Stomach (tissue), 9 donors: Measurements from ENCODE around the gene KRT34. TPM values are rescaled to one million over a fixed set of nuclear protein-coding genes. Genes with fewer than 3 reads are reported as not detected.
"Not testable (repeated sequence)": the region's sequence is repeated elsewhere in the genome, so short reads cannot be mapped to it uniquely, and the experiment has no call there.

Experiments used
- DNase-seq, 2 donors: peaks; one replicate each; pipeline versions ENCODE4 v3.0.0 to v3.0.0-alpha.2; 2013 to 2019
- H3K27ac ChIP-seq, 5 donors: fragments of 200-600 bp in 4 of 5; sonication (generic) in 4 of 5; one replicate each; pipeline ENCODE4 v1.5.1; 2013 to 2019; ENCODE audit warnings: mild to moderate bottlenecking in 1 of 5, moderate library complexity in 1 of 5
- H3K27me3 ChIP-seq, 3 donors: fragments of 200-600 bp; sonication (generic); one replicate each; pipeline ENCODE4 v1.5.1; 2017 to 2019; ENCODE audit warnings: mixed run types in 1 of 3
- H3K36me3 ChIP-seq, 4 donors: fragments of 200-600 bp; sonication (generic); 1 replicate in 3 of 4; 2 replicates in 1 of 4; pipeline ENCODE4 v1.5.1; 2016 to 2019
- H3K4me1 ChIP-seq, 4 donors: fragments of 200-600 bp; sonication (generic); one replicate each; pipeline ENCODE4 v1.5.1; 2016 to 2019
- H3K4me3 ChIP-seq, 4 donors: fragments of 200-600 bp; sonication (generic) in 3 of 4; one replicate each; pipeline ENCODE4 v1.5.1; 2016 to 2019; ENCODE audit warnings: mild to moderate bottlenecking in 1 of 4
- H3K9me3 ChIP-seq, 4 donors: fragments of 200-600 bp; sonication (generic); one replicate each; pipeline ENCODE4 v1.5.1; 2016 to 2019
- EP300 ChIP-seq: sonication (generic); formaldehyde crosslinking; IDR thresholded peaks from one replicate; pipeline ENCODE4 v1.6.1; 2017; ENCODE audit warnings: antibody characterized with exemption
- POLR2A ChIP-seq, 4 donors: fragments of 450-650 bp; IDR thresholded peaks; one replicate each; pipeline ENCODE4 v1.6.1; 2016; ENCODE audit warnings: antibody characterized with exemption in 4 of 4, control low read depth in 2 of 4, mild to moderate bottlenecking in 1 of 4, moderate library complexity in 1 of 4
- POLR2AphosphoS5 ChIP-seq, 3 donors: sonication (generic); formaldehyde crosslinking; IDR thresholded peaks; one replicate each; pipeline ENCODE4 v1.6.1; 2016; ENCODE audit warnings: antibody characterized with exemption in 3 of 3
- WGBS, 5 donors: extraction: QIAGEN DNeasy Blood & Tissue Kit in 3 of 5; methylation state at CpG; one replicate each; pipeline versions ENCODE4 v1.1.5 to v1.1.7; 2013 to 2018; 5-methylcytosine and 5-hydroxymethylcytosine counted together
- intact Hi-C: fragments of 100-400 bp; cut with DNase I; formaldehyde crosslinking; loops from one replicate; pipeline ENCODE4 v1.15.1; 2023; ENCODE audit warnings: low total_unique reads
- polyA plus RNA-seq, 3 donors: library from polyadenylated mRNA; stranded (reverse); fragments of 200-250 nt; gene quantifications; one replicate each; pipeline ENCODE4 v1.2.3, GENCODE V29; 2013
- total RNA-seq, 5 donors: library from RNA; depleted of rRNA; stranded (reverse); fragments of >200 nt; gene quantifications; one replicate each; pipeline versions ENCODE4 v1.1.0 to v1.2.3, GENCODE V29; 2014 to 2016
- TF ChIP-seq, protein P1 (sequence below), 7 experiments: fragments of 450-650 bp in 4 of 7; fragments of 200-600 bp in 3 of 7; sonication (generic) in 3 of 7; IDR thresholded peaks; one replicate each; pipeline ENCODE4 v1.5.1; 2016 to 2019; ENCODE audit warnings: antibody characterized with exemption in 7 of 7, control low read depth in 2 of 7, mild to moderate bottlenecking in 1 of 7
- donor health status: healthy with polysubstance abuse.
- donor health status: Bipolar disorder and iron deficiency.
- donor health status: healthy.

Gene KRT34
- total and polyA plus RNA-seq, 8 donors, result 0.20 TPM; not detected in 7

DNA sequence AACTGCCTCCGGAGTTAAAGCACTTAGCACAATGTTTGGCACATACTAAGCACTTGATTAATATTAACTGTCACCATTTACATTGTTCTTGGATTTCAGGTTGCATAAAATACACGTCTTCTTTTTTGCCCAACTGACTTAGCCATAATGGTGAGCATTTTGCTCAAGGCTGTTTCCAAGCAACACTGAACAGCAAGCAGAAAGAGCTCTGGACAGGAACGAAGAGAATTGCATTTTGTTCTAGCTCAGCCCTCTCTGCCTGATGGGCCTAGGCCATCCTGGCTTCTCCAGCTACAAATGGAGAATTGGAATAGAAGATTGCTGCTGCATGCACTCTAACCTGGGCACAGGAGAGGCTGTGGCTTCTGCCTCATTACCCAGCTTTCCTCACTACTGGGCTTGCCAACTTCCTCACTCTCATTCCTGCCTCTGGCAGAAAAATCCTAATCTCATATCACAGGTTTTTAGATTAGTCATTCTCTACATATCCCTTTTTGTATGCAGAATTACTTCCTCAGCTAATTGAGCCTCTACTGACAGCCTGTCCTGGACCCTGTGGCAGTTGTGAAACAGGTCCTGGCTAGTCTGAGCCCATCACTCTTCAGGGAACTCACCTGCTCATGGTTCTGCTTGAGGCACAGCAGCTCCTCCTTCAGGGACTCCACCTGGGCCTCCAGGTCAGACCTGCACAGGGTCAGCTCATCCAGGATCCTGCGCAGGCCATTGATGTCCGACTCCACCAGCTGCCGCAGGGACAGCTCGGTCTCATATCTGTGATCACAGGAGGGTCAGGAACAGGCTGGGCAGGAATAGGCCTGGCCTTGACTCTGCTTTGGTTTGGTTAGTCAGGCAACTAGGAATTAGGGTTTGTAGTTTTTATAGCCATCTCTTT lies 34.0 kb downstream of the KRT34 start:
- H3K4me3 ChIP-seq, result no peak overlapping the region
- no peak overlapping the region for H3K27ac ChIP-seq
- DNase-seq, result peak in 1 of 2 donors; percentile 41
- WGBS, 5 donors, result 74 to 83% (median 83%) methylated on average over 7 of the region's 7 CpGs
- intact Hi-C loops, result no loop called here
- H3K27me3 ChIP-seq, result no peaks in the 10 kb centered on the region
- peaks cover 0 to 1% (median under 1%) of the 10 kb centered on the region in 4 donors for H3K9me3 ChIP-seq
- TF ChIP-seq, protein P1, sequence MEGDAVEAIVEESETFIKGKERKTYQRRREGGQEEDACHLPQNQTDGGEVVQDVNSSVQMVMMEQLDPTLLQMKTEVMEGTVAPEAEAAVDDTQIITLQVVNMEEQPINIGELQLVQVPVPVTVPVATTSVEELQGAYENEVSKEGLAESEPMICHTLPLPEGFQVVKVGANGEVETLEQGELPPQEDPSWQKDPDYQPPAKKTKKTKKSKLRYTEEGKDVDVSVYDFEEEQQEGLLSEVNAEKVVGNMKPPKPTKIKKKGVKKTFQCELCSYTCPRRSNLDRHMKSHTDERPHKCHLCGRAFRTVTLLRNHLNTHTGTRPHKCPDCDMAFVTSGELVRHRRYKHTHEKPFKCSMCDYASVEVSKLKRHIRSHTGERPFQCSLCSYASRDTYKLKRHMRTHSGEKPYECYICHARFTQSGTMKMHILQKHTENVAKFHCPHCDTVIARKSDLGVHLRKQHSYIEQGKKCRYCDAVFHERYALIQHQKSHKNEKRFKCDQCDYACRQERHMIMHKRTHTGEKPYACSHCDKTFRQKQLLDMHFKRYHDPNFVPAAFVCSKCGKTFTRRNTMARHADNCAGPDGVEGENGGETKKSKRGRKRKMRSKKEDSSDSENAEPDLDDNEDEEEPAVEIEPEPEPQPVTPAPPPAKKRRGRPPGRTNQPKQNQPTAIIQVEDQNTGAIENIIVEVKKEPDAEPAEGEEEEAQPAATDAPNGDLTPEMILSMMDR (IDR thresholded peaks at IDR 0.05), result no peak
- TF ChIP-seq POLR2A (IDR thresholded peaks at IDR 0.05), result no peak
- TF ChIP-seq POLR2AphosphoS5 (IDR thresholded peaks at IDR 0.05), result no peak
- no peak for TF ChIP-seq EP300
- H3K36me3 ChIP-seq, result no peaks in the 10 kb centered on the region
- no peaks in the 10 kb centered on the region for H3K4me1 ChIP-seq

DNA sequence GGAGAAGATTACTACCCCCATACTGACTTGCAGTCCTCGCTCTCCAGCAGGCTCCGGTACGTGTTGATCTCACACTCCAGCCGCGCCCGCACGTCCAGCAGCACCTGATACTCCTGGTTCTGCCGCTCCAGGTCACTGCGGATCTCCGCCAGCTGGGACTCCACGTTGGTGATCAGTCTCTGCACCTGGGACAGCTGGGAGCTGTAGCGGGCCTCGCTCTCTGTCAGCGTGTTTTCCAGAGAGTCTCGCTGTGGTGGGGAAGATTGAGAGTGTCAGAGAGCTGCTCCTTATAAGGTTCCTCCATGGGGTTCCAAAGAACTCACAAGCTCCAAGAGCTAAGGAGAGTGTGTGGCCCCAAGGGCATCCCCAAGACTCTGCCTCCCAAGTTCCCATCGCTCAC lies 35.7 kb downstream of the KRT34 start:
- DNase-seq, H3K27me3 ChIP-seq, H3K4me1 ChIP-seq, H3K27ac ChIP-seq, H3K36me3 ChIP-seq, intact Hi-C loops, H3K4me3 ChIP-seq: not testable (repeated sequence)
- peaks cover 0 to 17% (median 10%) of the 10 kb centered on the region in 4 donors for H3K9me3 ChIP-seq
- WGBS, 5 donors, result 82 to 93% (median 89%) methylated on average over 12 to 16 of the region's 16 CpGs

DNA sequence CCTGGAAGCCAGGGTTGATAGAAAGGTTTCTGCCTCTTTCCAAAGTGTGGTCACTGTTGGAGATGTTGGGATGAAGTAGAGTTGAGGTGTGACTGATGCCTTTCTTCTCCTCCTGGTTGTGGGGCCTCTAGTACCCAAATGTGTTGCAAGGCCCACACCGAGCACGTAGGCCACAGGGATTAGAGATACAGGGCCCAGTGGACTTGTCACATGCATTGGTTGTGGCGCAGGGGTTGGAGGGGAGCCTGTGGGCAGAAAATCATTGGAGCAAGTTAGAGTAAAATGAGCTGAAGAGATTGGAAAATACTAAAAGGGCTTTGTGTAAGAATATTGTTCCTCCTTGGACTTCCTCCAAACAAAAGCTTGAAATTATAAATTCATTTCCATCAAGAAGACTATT lies 36.1 kb downstream of the KRT34 start:
- Histone ChIP-seq H3K4me1 (no peaks in the 10 kb centered on the region), H3K27me3 (no peaks in the 10 kb centered on the region), H3K36me3 (no peaks in the 10 kb centered on the region), H3K9me3 (peaks cover 0 to 17% (median 10%) of the 10 kb centered on the region in 4 donors), H3K4me3 (no peak overlapping the region), H3K27ac (no peak overlapping the region)
- 79 to 93% (median 89%) methylated on average over 3 of the region's 3 CpGs for WGBS, 5 donors
- TF ChIP-seq EP300 (no peak), POLR2AphosphoS5 (IDR thresholded peaks at IDR 0.05) (no peak), POLR2A (IDR thresholded peaks at IDR 0.05) (no peak)
- TF ChIP-seq, protein P1 (IDR thresholded peaks at IDR 0.05), result no peak
- intact Hi-C loops, result no loop called here
- DNase-seq, result no peak

DNA sequence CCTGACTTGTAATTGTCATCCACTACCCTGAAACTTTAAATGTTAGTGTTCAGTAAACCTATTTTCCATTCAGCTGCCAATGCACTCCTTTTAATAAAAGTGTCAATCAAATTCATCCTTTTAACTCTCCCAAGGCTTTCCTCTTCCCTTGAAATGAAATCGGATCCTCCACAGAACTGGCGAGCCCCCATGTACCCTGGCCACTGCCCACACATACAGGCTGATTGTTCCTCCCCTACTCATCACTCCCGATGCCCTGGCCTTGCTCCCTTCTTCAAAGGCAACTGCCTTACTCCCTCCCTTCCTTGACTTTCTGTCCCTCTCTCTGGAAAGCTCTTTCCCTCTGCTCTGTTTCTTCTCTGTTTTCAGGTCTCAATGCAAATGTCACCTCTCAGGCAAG lies 39.1 kb downstream of the KRT34 start:
- 79 to 96% (median 86%) methylated on average over 3 of the region's 3 CpGs for WGBS, 5 donors
- TF ChIP-seq, protein P1 (IDR thresholded peaks at IDR 0.05), result no peak
- TF ChIP-seq POLR2A (IDR thresholded peaks at IDR 0.05) (no peak), POLR2AphosphoS5 (IDR thresholded peaks at IDR 0.05) (no peak), EP300 (no peak)
- Histone ChIP-seq H3K36me3 (no peaks in the 10 kb centered on the region), H3K9me3 (peaks cover 0 to 17% (median 10%) of the 10 kb centered on the region in 4 donors), H3K27me3 (no peaks in the 10 kb centered on the region), H3K4me1 (peaks cover 0 to 12% (median 6%) of the 10 kb centered on the region in 4 donors), H3K27ac (no peak overlapping the region), H3K4me3 (no peak overlapping the region)
- DNase-seq, result no peak
- intact Hi-C loops, result no loop called here
